SK-N-SH treated with all-trans-retinoic acid at 6 μM for 48 hours (cell line): ENCODE data around the gene MPZL3.

Experiments used
- CREB5 ChIP-seq: fragments of 250-450 bp; sonication (Bioruptor Pico); IDR thresholded peaks from 2 replicates; pipeline ENCODE4 v1.5.1; 2020; ENCODE audit warnings: low read depth, mild to moderate bottlenecking, moderate library complexity
- ESRRG ChIP-seq: fragments of 250-450 bp; sonication (Bioruptor Pico); IDR thresholded peaks from 2 replicates; pipeline ENCODE4 v1.6.1; 2021; ENCODE audit warnings: mild to moderate bottlenecking
- GLIS3 ChIP-seq: fragments of 250-450 bp; sonication (Bioruptor Pico); IDR thresholded peaks from 2 replicates; pipeline ENCODE4 v1.5.0; 2020; ENCODE audit warnings: mild to moderate bottlenecking, moderate library complexity
- ZNF8 ChIP-seq: fragments of 450-650 bp; formaldehyde crosslinking; IDR thresholded peaks from 2 replicates; pipeline ENCODE4 v1.5.0; 2020; ENCODE audit warnings: mild to moderate bottlenecking, moderate library complexity

GRCh38 chr11:118267486-118267885 is 15.3 kb upstream of the MPZL3 start:
- TF ChIP-seq CREB5 (CRISPR knock-in tag): no peak
- no peak for TF ChIP-seq ESRRG (CRISPR knock-in tag)
- TF ChIP-seq ZNF8 (CRISPR knock-in tag): no peak
- no peak for TF ChIP-seq GLIS3 (CRISPR knock-in tag)
